Caco-2 (cell line): ENCODE results near the gene MRPS27. TPM values are rescaled to one million over a fixed set of nuclear protein-coding genes. Genes with fewer than 3 reads are reported as not detected.

ENCODE experiments used
- BruUV-seq: library from RNA; stranded (reverse); fragments of 400-500 nt; replicated peaks from 2 replicates; lab custom pipeline; 2021; lab: Mats Ljungman, UMichigan
- CTCF ChIA-PET: fragments of 300-600 bp; sonication (Branson Sonifier 250); formaldehyde crosslinking; loops from one replicate; lab custom pipeline; 2022; ENCODE audit warnings: antibody characterized with exemption; lab: Charles Lee
- POLR2A ChIA-PET: fragments of 300-600 bp; sonication (Branson Sonifier 250); formaldehyde crosslinking; loops from one replicate; lab custom pipeline; 2022; ENCODE audit warnings: antibody characterized with exemption; lab: Charles Lee
- DNase-seq, 2 experiments: peaks; one replicate each; pipeline versions ENCODE4 v3.0.0 to v3.0.0-alpha.2; 2020 to 2022
- H3K27me3 ChIP-seq: replicated peaks from 2 replicates; pipeline ENCODE4 v1.6.0; 2011; ENCODE audit warnings: low read length; ENCODE audit not compliant: control insufficient read depth, insufficient read depth
- H3K36me3 ChIP-seq: 2 replicates; pipeline ENCODE4 v1.5.1; 2011; ENCODE audit warnings: low read length; ENCODE audit not compliant: control insufficient read depth, insufficient read depth
- H3K4me1 ChIP-seq: fragments of 250-450 bp; sonication (Bioruptor Pico); 2 replicates; pipeline ENCODE4 v1.5.1; 2020; ENCODE audit warnings: mild to moderate bottlenecking
- H3K4me3 ChIP-seq: 2 replicates; pipeline ENCODE4 v1.5.1; 2011; ENCODE audit warnings: low read depth, mild to moderate bottlenecking, control low read depth, low read length
- H3K9me3 ChIP-seq: fragments of 250-450 bp; sonication (Bioruptor Pico); 2 replicates; pipeline ENCODE4 v1.5.1; 2020; ENCODE audit warnings: mild to moderate bottlenecking, moderate library complexity
- H3K27ac Mint-ChIP-seq: one replicate; pipeline ENCODE4 v1.8.0; 2022; ENCODE audit warnings: mixed read lengths; ENCODE audit not compliant: unreplicated experiment
- H3K27me3 Mint-ChIP-seq: one replicate; pipeline ENCODE4 v1.8.0; 2022; ENCODE audit warnings: mixed read lengths; ENCODE audit not compliant: insufficient read depth, unreplicated experiment
- H3K36me3 Mint-ChIP-seq: one replicate; pipeline ENCODE4 v1.8.0; 2022; ENCODE audit warnings: mild to moderate bottlenecking, mixed read lengths; ENCODE audit not compliant: insufficient read depth, unreplicated experiment
- H3K4me1 Mint-ChIP-seq: one replicate; pipeline ENCODE4 v1.8.0; 2022; ENCODE audit warnings: low read depth, mixed read lengths; ENCODE audit not compliant: unreplicated experiment
- H3K4me3 Mint-ChIP-seq: one replicate; pipeline ENCODE4 v1.8.0; 2022; ENCODE audit warnings: mild to moderate bottlenecking, moderate library complexity, mixed read lengths; ENCODE audit not compliant: unreplicated experiment
- H3K9me3 Mint-ChIP-seq: one replicate; pipeline ENCODE4 v1.8.0; 2022; ENCODE audit warnings: mixed read lengths; ENCODE audit not compliant: unreplicated experiment
- CTCF ChIP-seq, 2 experiments: fragments of 200-600 bp in 1 of 2; IDR thresholded peaks; 1 replicate in 1 of 2; 2 replicates in 1 of 2; pipeline versions ENCODE4 v1.5.1 to v1.8.0; 2011 to 2022; ENCODE audit warnings: antibody characterized with exemption in 1 of 2, control low read depth in 1 of 2, inconsistent platforms in 1 of 2, low read depth in 1 of 2, low read length in 1 of 2, mild to moderate bottlenecking in 1 of 2, moderate library complexity in 1 of 2; ENCODE audit not compliant: insufficient read depth in 1 of 2, severe bottlenecking in 1 of 2, unreplicated experiment in 1 of 2
- intact Hi-C: fragments of 100-400 bp; cut with micrococcal nuclease; formaldehyde crosslinking; loops from one replicate; pipeline ENCODE4 v1.10.0; 2022; ENCODE audit not compliant: unreplicated experiment
- total RNA-seq: library from RNA; stranded (reverse); gene quantifications from 2 replicates; pipeline ENCODE4 v1.2.3, GENCODE V29; 2022

MRPS27 gene
- total RNA-seq, 1 experiment from 2014 or later: 71.1 TPM

- Histone ChIP-seq H3K9me3 (no peaks in the 10 kb centered on the region), H3K4me3 (no peak overlapping the region), H3K36me3 (peaks cover 1% of the 10 kb centered on the region; the same call in 1 of the 2 replicates), H3K4me1 (no peaks in the 10 kb centered on the region), H3K27me3 (no peaks in the 10 kb centered on the region)
- no peaks in the 10 kb centered on the region for H3K27me3 Mint-ChIP-seq
- H3K27ac Mint-ChIP-seq: no peak overlapping the region
- no peak for DNase-seq
- ChIA-PET CTCF (no interaction called here), POLR2A (no interaction called here)
- no peak overlapping the region for H3K4me3 Mint-ChIP-seq
- BruUV-seq: no TSS peak
- no peak for TF ChIP-seq CTCF (IDR thresholded peaks at IDR 0.05; ENCODE audit: insufficient read depth in 1 of 2, low read depth in 1 of 2, low read length in 1 of 2, severe bottlenecking in 1 of 2, unreplicated experiment in 1 of 2)
- H3K4me1 Mint-ChIP-seq: no peaks in the 10 kb centered on the region
- intact Hi-C loops: no loop called here
- H3K9me3 Mint-ChIP-seq: no peaks in the 10 kb centered on the region
- peaks cover 63% of the 10 kb centered on the region for H3K36me3 Mint-ChIP-seq
These were observed 96.7 kb downstream of the MRPS27 start for GRCh38 chr5:72223371-72223770.

GRCh38 chr5:72222521-72222920 is 97.5 kb downstream of the MRPS27 start:
- CTCF ChIA-PET: no interaction called here
- Histone ChIP-seq H3K9me3 (no peaks in the 10 kb centered on the region), H3K27me3 (no peaks in the 10 kb centered on the region), H3K36me3 (peaks cover 1% of the 10 kb centered on the region; the same call in 1 of the 2 replicates), H3K4me3 (no peak overlapping the region), H3K4me1 (no peaks in the 10 kb centered on the region)
- DNase-seq: no peak
- no peak for TF ChIP-seq CTCF (IDR thresholded peaks at IDR 0.05; ENCODE audit: insufficient read depth in 1 of 2, low read depth in 1 of 2, low read length in 1 of 2, severe bottlenecking in 1 of 2, unreplicated experiment in 1 of 2)
- no peak overlapping the region for H3K27ac Mint-ChIP-seq
- BruUV-seq: no TSS peak
- H3K9me3 Mint-ChIP-seq: no peaks in the 10 kb centered on the region
- no peaks in the 10 kb centered on the region for H3K27me3 Mint-ChIP-seq
- intact Hi-C loops: no loop called here
- peaks cover 66% of the 10 kb centered on the region for H3K36me3 Mint-ChIP-seq
- POLR2A ChIA-PET: no interaction called here
- no peak overlapping the region for H3K4me3 Mint-ChIP-seq
- no peaks in the 10 kb centered on the region for H3K4me1 Mint-ChIP-seq

- intact Hi-C loops: no loop called here
- BruUV-seq: no TSS peak
- DNase-seq: no peak
- Histone ChIP-seq H3K9me3 (no peaks in the 10 kb centered on the region), H3K4me1 (no peaks in the 10 kb centered on the region), H3K4me3 (no peak overlapping the region), H3K36me3 (peaks cover 1% of the 10 kb centered on the region; the same call in 1 of the 2 replicates), H3K27me3 (no peaks in the 10 kb centered on the region)
- POLR2A ChIA-PET: no interaction called here
- Mint-ChIP-seq H3K36me3 (peaks cover 68% of the 10 kb centered on the region), H3K4me1 (no peaks in the 10 kb centered on the region), H3K27me3 (no peaks in the 10 kb centered on the region), H3K4me3 (no peak overlapping the region), H3K9me3 (no peaks in the 10 kb centered on the region), H3K27ac (no peak overlapping the region)
- CTCF ChIA-PET: no interaction called here
- TF ChIP-seq CTCF (IDR thresholded peaks at IDR 0.05; ENCODE audit: insufficient read depth in 1 of 2, low read depth in 1 of 2, low read length in 1 of 2, severe bottlenecking in 1 of 2, unreplicated experiment in 1 of 2): no peak
These were observed 98.5 kb downstream of the MRPS27 start for GRCh38 chr5:72221541-72221940.
